GM18511 (cell line): Measurements from ENCODE around the gene KBTBD7.
A peak's percentile ranks its signal among the peaks of the same experiment; 100 is the strongest.

Experiments used
- ATAC-seq: cut with Tn5 transposase; IDR thresholded peaks from one replicate; pipeline ENCODE4 v1.9.1; 2021; ENCODE audit warnings: mild to moderate bottlenecking, moderate library complexity; ENCODE audit not compliant: unreplicated experiment

The KBTBD7 gene

GRCh38 chr13:41193919-41194824 is at the start of gene KBTBD7:
Gene KBTBD7 (minus strand): TSS chr13:41194569. CDS start chr13:41194257, 312 bp downstream.
- ATAC-seq, result peak; percentile 97

GRCh38 chr13:41241626-41242025 is 47.3 kb upstream of the KBTBD7 start:
- ATAC-seq, result no peak

- no peak for ATAC-seq
Observed at GRCh38 chr13:41236369-41236768, 42.0 kb upstream of the KBTBD7 start.

GRCh38 chr13:41232578-41233480 is 38.5 kb upstream of the KBTBD7 start:
- no peak for ATAC-seq

- no peak for ATAC-seq
Observed at GRCh38 chr13:41231786-41232185, 37.4 kb upstream of the KBTBD7 start.

GRCh38 chr13:41231025-41231677 is 36.8 kb upstream of the KBTBD7 start:
- no peak for ATAC-seq

- ATAC-seq, result no peak
Observed at GRCh38 chr13:41229356-41229755, 35.0 kb upstream of the KBTBD7 start.

GRCh38 chr13:41224113-41225110 is 30.0 kb upstream of the KBTBD7 start:
- ATAC-seq, result no peak

- no peak for ATAC-seq
Observed at GRCh38 chr13:41222259-41222852, 28.0 kb upstream of the KBTBD7 start.

- ATAC-seq, result no peak
Observed at GRCh38 chr13:41220401-41220800, 26.0 kb upstream of the KBTBD7 start.

- no peak for ATAC-seq
Observed at GRCh38 chr13:41216160-41216559, 21.8 kb upstream of the KBTBD7 start.

- no peak for ATAC-seq
Observed at GRCh38 chr13:41213919-41214318, 19.6 kb upstream of the KBTBD7 start.

- no peak for ATAC-seq
Observed at GRCh38 chr13:41213316-41213715, 18.9 kb upstream of the KBTBD7 start.

- ATAC-seq, result no peak
Observed at GRCh38 chr13:41212881-41213280, 18.5 kb upstream of the KBTBD7 start.

GRCh38 chr13:41211062-41211461 is 16.7 kb upstream of the KBTBD7 start:
- no peak for ATAC-seq

- ATAC-seq, result no peak
Observed at GRCh38 chr13:41206467-41206866, 12.1 kb upstream of the KBTBD7 start.

GRCh38 chr13:41203810-41204209 is 9.4 kb upstream of the KBTBD7 start:
- ATAC-seq, result no peak

- no peak for ATAC-seq
Observed at GRCh38 chr13:41200126-41200525, 5.8 kb upstream of the KBTBD7 start.

- ATAC-seq, result peak; percentile 81
Observed at GRCh38 chr13:41199526-41199925, 5.2 kb upstream of the KBTBD7 start.

- ATAC-seq, result no peak
Observed at GRCh38 chr13:41199079-41199478, 4.7 kb upstream of the KBTBD7 start.
